WTC11 (cell line): ENCODE measurements around the gene DNAJB2. TPM values are rescaled to one million over a fixed set of nuclear protein-coding genes. Genes with fewer than 3 reads are reported as not detected.

ENCODE experiments used
- ATAC-seq: fragments of 200-7000 bp; cut with Tn5 transposase; 2 replicates; pipeline ENCODE4 v1.10.0; 2021; ENCODE audit warnings: mild to moderate bottlenecking, moderate library complexity
- CTCF ChIA-PET: fragments of 300-600 bp; sonication (Branson Sonifier 250); formaldehyde crosslinking; loops from one replicate; lab custom pipeline; 2021; ENCODE audit warnings: antibody characterized with exemption; lab: Charles Lee
- POLR2A ChIA-PET: fragments of 350-600 bp; sonication (Branson Sonifier 250); formaldehyde crosslinking; loops from one replicate; lab custom pipeline; 2021; ENCODE audit warnings: antibody characterized with exemption; lab: Charles Lee
- DNase-seq: peaks from one replicate; pipeline ENCODE4 v3.0.0; 2021; ENCODE audit warnings: low spot score
- H3K27ac Mint-ChIP-seq: 2 replicates; pipeline ENCODE4 v1.8.0; 2021; ENCODE audit warnings: mixed read lengths
- H3K27me3 Mint-ChIP-seq: 2 replicates; pipeline ENCODE4 v1.8.0; 2021; ENCODE audit warnings: low read depth, mild to moderate bottlenecking, moderate library complexity, mixed read lengths
- H3K36me3 Mint-ChIP-seq: 2 replicates; pipeline ENCODE4 v1.8.0; 2021; ENCODE audit warnings: mixed read lengths
- H3K4me1 Mint-ChIP-seq: 2 replicates; pipeline ENCODE4 v1.8.0; 2022; ENCODE audit warnings: mixed read lengths
- H3K4me3 Mint-ChIP-seq: 2 replicates; pipeline ENCODE4 v1.8.0; 2021; ENCODE audit warnings: mild to moderate bottlenecking, moderate library complexity, mixed read lengths
- H3K9me3 Mint-ChIP-seq: 2 replicates; pipeline ENCODE4 v1.8.0; 2021; ENCODE audit warnings: mixed read lengths
- EMX1 ChIP-seq: fragments of 250-450 bp; sonication (Bioruptor Pico); IDR thresholded peaks from 2 replicates; pipeline ENCODE4 v1.8.0; 2021; ENCODE audit warnings: mild to moderate bottlenecking
- FOXK1 ChIP-seq: sonication (generic); formaldehyde crosslinking; IDR thresholded peaks from 2 replicates; pipeline ENCODE4 v1.8.0; 2022; ENCODE audit warnings: mild to moderate bottlenecking, moderate library complexity, missing genetic modification reagents
- IRF2 ChIP-seq: sonication (generic); formaldehyde crosslinking; IDR thresholded peaks from 2 replicates; pipeline ENCODE4 v1.8.0; 2022; ENCODE audit warnings: low read depth, missing genetic modification reagents, borderline replicate concordance
- NFATC4 ChIP-seq: fragments of 250-450 bp; sonication (Bioruptor Pico); IDR thresholded peaks from 2 replicates; pipeline ENCODE4 v1.9.0; 2021; ENCODE audit warnings: mild to moderate bottlenecking
- NFE2L1 ChIP-seq: sonication (generic); formaldehyde crosslinking; IDR thresholded peaks from 2 replicates; pipeline ENCODE4 v1.8.1; 2023; ENCODE audit warnings: missing genetic modification reagents
- NR1H2 ChIP-seq: sonication (generic); formaldehyde crosslinking; IDR thresholded peaks from 2 replicates; pipeline ENCODE4 v1.9.0; 2021; ENCODE audit warnings: mild to moderate bottlenecking, moderate library complexity, missing genetic modification reagents
- NR2C2 ChIP-seq: sonication (generic); formaldehyde crosslinking; IDR thresholded peaks from 2 replicates; pipeline ENCODE4 v1.8.0; 2022; ENCODE audit warnings: mild to moderate bottlenecking, missing genetic modification reagents
- NR3C1 ChIP-seq: sonication (generic); formaldehyde crosslinking; conservative IDR thresholded peaks from 2 replicates; pipeline ENCODE4 v1.8.1; 2023; ENCODE audit warnings: low read depth, mild to moderate bottlenecking, missing genetic modification reagents
- OVOL2 ChIP-seq: fragments of 250-450 bp; sonication (Bioruptor Pico); IDR thresholded peaks from 2 replicates; pipeline ENCODE4 v1.9.0; 2021; ENCODE audit warnings: mild to moderate bottlenecking, borderline replicate concordance
- RORB ChIP-seq: fragments of 250-450 bp; sonication (Bioruptor Pico); IDR thresholded peaks from 2 replicates; pipeline ENCODE4 v1.9.0; 2021; ENCODE audit warnings: mild to moderate bottlenecking
- SP1 ChIP-seq: sonication (generic); formaldehyde crosslinking; conservative IDR thresholded peaks from 2 replicates; pipeline ENCODE4 v1.8.1; 2022; ENCODE audit warnings: missing genetic modification reagents
- TEAD1 ChIP-seq: sonication (generic); formaldehyde crosslinking; IDR thresholded peaks from 2 replicates; pipeline ENCODE4 v1.8.0; 2022; ENCODE audit warnings: mild to moderate bottlenecking, missing genetic modification reagents
- ZNF121 ChIP-seq: sonication (generic); formaldehyde crosslinking; IDR thresholded peaks from 2 replicates; pipeline ENCODE4 v1.8.0; 2023; ENCODE audit warnings: missing genetic modification reagents
- ZNF138 ChIP-seq: sonication (generic); formaldehyde crosslinking; conservative IDR thresholded peaks from 2 replicates; pipeline ENCODE4 v1.8.1; 2022; ENCODE audit warnings: mild to moderate bottlenecking, moderate library complexity, missing genetic modification reagents
- ZNF263 ChIP-seq: sonication (generic); formaldehyde crosslinking; IDR thresholded peaks from 2 replicates; pipeline ENCODE4 v1.8.1; 2022; ENCODE audit warnings: low read depth, mild to moderate bottlenecking, moderate library complexity, missing genetic modification reagents
- ZNF317 ChIP-seq: sonication (generic); formaldehyde crosslinking; IDR thresholded peaks from 2 replicates; pipeline ENCODE4 v1.8.1; 2023; ENCODE audit warnings: low read depth, mild to moderate bottlenecking, moderate library complexity, missing genetic modification reagents, borderline replicate concordance
- ZNF396 ChIP-seq: fragments of 250-450 bp; sonication (Bioruptor Pico); IDR thresholded peaks from 2 replicates; pipeline ENCODE4 v1.8.0; 2021; ENCODE audit warnings: mild to moderate bottlenecking, moderate library complexity, borderline replicate concordance
- ZNF416 ChIP-seq: fragments of 250-450 bp; sonication (Bioruptor Pico); IDR thresholded peaks from 2 replicates; pipeline ENCODE4 v1.9.0; 2021; ENCODE audit warnings: mild to moderate bottlenecking, inconsistent platforms
- ZNF423 ChIP-seq: fragments of 250-450 bp; sonication (Bioruptor Pico); IDR thresholded peaks from 2 replicates; pipeline ENCODE4 v2.1.2; 2022; ENCODE audit warnings: mild to moderate bottlenecking, moderate library complexity
- ZNF671 ChIP-seq: fragments of 250-450 bp; sonication (Bioruptor Pico); IDR thresholded peaks from 2 replicates; pipeline ENCODE4 v1.8.0; 2021; ENCODE audit warnings: mild to moderate bottlenecking
- total RNA-seq: library from RNA; stranded (reverse); gene quantifications from 3 replicates; pipeline ENCODE4 v1.2.3, GENCODE V29; 2021
- TF ChIP-seq, protein P1 (sequence below): sonication (generic); formaldehyde crosslinking; conservative IDR thresholded peaks from 2 replicates; pipeline ENCODE4 v1.8.1; 2022; ENCODE audit warnings: mild to moderate bottlenecking, missing genetic modification reagents
- TF ChIP-seq, protein P2 (sequence below): fragments of 250-450 bp; sonication (Bioruptor Pico); IDR thresholded peaks from 2 replicates; pipeline ENCODE4 v2.1.2; 2022; ENCODE audit warnings: mild to moderate bottlenecking, moderate library complexity
- TF ChIP-seq, protein P3 (sequence below): fragments of 250-450 bp; sonication (Bioruptor Pico); IDR thresholded peaks from 2 replicates; pipeline ENCODE4 v1.9.0; 2021; ENCODE audit warnings: mild to moderate bottlenecking
- TF ChIP-seq, protein P4 (sequence below): sonication (generic); formaldehyde crosslinking; IDR thresholded peaks from 2 replicates; pipeline ENCODE4 v1.8.1; 2023; ENCODE audit warnings: mild to moderate bottlenecking, missing genetic modification reagents, moderate library complexity
- TF ChIP-seq, protein P5 (sequence below): fragments of 250-450 bp; sonication (Bioruptor Pico); IDR thresholded peaks from 2 replicates; pipeline ENCODE4 v1.8.0; 2021; ENCODE audit warnings: mild to moderate bottlenecking
- TF ChIP-seq, protein P6 (sequence below): sonication (generic); formaldehyde crosslinking; IDR thresholded peaks from 2 replicates; pipeline ENCODE4 v1.8.0; 2022; ENCODE audit warnings: mild to moderate bottlenecking, missing genetic modification reagents
- TF ChIP-seq, protein P7 (sequence below): sonication (generic); formaldehyde crosslinking; IDR thresholded peaks from 2 replicates; pipeline ENCODE4 v1.8.1; 2023; ENCODE audit warnings: mild to moderate bottlenecking, missing genetic modification reagents
- TF ChIP-seq, protein P8 (sequence below): sonication (generic); formaldehyde crosslinking; IDR thresholded peaks from 2 replicates; pipeline ENCODE4 v1.8.0; 2023; ENCODE audit warnings: missing genetic modification reagents

The DNAJB2 gene
- total RNA-seq, 1 experiment from 2014 or later = 36.1 TPM

DNA sequence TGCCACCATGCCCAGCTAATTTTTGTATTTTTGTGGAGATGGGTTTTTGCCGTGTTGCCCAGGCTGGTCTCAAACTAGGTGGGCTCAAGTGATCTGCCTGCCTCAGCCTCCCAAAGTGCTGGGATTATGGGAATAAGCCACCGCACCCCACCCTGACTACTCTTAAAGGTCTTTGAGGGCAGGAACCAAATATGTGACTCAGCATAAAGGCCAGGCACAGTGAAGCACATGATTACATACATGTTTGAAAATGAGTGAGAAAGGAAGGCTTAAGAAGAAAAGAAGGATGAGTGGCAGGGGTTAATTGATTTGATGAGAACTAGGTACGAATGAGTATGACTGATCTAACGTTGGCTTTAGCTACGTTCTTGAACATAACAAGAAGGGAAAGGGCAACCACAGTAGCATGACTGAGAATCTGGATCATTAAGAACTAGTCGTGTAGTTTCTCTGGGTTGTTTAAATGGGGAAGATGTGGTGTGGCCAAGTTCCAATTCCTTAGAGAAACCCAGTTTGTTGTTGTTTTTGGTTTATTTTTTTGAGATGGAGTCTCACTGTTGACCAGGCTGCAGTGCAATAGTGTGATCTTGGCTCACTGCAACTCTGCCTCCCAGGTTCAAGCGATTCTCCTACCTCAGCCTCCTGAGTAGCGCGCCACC, 46.6 kb downstream of the DNAJB2 start:
- TF ChIP-seq ZNF423 (CRISPR knock-in tag) (no peak), NR3C1 (no peak), IRF2 (CRISPR knock-in tag) (no peak), NR2C2 (no peak), NFE2L1 (CRISPR knock-in tag) (no peak), ZNF138 (CRISPR knock-in tag) (no peak), NR1H2 (no peak), ZNF671 (CRISPR knock-in tag) (no peak), SP1 (CRISPR knock-in tag) (no peak), EMX1 (CRISPR knock-in tag) (no peak), ZNF121 (no peak), RORB (CRISPR knock-in tag) (no peak), OVOL2 (CRISPR knock-in tag) (no peak), ZNF396 (CRISPR knock-in tag) (no peak), ZNF263 (CRISPR knock-in tag) (no peak)
- TF ChIP-seq, protein P1, sequence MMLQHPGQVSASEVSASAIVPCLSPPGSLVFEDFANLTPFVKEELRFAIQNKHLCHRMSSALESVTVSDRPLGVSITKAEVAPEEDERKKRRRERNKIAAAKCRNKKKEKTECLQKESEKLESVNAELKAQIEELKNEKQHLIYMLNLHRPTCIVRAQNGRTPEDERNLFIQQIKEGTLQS (CRISPR knock-in tag) = no peak
- TF ChIP-seq, protein P2, sequence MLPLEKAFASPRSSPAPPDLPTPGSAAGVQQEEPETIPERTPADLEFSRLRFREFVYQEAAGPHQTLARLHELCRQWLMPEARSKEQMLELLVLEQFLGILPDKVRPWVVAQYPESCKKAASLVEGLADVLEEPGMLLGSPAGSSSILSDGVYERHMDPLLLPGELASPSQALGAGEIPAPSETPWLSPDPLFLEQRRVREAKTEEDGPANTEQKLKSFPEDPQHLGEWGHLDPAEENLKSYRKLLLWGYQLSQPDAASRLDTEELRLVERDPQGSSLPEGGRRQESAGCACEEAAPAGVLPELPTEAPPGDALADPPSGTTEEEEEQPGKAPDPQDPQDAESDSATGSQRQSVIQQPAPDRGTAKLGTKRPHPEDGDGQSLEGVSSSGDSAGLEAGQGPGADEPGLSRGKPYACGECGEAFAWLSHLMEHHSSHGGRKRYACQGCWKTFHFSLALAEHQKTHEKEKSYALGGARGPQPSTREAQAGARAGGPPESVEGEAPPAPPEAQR (CRISPR knock-in tag) = no peak
- TF ChIP-seq, protein P3, sequence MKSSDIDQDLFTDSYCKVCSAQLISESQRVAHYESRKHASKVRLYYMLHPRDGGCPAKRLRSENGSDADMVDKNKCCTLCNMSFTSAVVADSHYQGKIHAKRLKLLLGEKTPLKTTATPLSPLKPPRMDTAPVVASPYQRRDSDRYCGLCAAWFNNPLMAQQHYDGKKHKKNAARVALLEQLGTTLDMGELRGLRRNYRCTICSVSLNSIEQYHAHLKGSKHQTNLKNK = no peak
- TF ChIP-seq, protein P4, sequence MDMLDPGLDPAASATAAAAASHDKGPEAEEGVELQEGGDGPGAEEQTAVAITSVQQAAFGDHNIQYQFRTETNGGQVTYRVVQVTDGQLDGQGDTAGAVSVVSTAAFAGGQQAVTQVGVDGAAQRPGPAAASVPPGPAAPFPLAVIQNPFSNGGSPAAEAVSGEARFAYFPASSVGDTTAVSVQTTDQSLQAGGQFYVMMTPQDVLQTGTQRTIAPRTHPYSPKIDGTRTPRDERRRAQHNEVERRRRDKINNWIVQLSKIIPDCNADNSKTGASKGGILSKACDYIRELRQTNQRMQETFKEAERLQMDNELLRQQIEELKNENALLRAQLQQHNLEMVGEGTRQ (CRISPR knock-in tag) = no peak
- TF ChIP-seq, protein P5, sequence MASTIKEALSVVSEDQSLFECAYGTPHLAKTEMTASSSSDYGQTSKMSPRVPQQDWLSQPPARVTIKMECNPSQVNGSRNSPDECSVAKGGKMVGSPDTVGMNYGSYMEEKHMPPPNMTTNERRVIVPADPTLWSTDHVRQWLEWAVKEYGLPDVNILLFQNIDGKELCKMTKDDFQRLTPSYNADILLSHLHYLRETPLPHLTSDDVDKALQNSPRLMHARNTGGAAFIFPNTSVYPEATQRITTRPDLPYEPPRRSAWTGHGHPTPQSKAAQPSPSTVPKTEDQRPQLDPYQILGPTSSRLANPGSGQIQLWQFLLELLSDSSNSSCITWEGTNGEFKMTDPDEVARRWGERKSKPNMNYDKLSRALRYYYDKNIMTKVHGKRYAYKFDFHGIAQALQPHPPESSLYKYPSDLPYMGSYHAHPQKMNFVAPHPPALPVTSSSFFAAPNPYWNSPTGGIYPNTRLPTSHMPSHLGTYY (CRISPR knock-in tag) = no peak
- H3K4me3 Mint-ChIP-seq = no peak overlapping the region
- no peak overlapping the region for H3K27ac Mint-ChIP-seq
- no peaks in the 10 kb centered on the region for H3K4me1 Mint-ChIP-seq
- H3K9me3 Mint-ChIP-seq = no peaks in the 10 kb centered on the region
- ChIA-PET POLR2A (no interaction called here), CTCF (interaction anchor here (1.0 kb wide), 1 partner anchor 31 kb away, joined by 4 read pairs; no protein-coding TSS in a partner anchor)
- no peaks in the 10 kb centered on the region for H3K36me3 Mint-ChIP-seq
- DNase-seq = no peak
- no peak for ATAC-seq
- H3K27me3 Mint-ChIP-seq = peaks cover 67% of the 10 kb centered on the region

DNA sequence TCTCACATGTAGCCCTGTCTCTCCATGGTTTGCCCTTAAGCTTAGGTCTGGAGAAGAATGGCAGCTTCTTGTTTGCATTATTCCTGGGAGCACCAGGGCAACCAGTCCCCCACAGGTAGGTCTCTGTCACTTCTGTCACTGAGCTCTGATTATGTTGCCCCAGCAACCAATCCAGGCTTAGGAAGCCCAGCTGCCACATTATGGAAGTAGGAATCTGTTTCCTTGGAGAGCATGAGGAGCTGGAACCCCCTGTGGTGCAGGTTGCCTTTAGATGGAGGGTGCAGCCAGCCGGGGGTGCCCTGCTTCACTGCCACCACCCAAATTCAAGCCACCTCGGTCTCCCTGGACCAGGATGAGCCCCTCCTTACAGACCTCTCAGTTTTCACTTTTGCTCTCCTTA, 48.6 kb downstream of the DNAJB2 start:
- no peaks in the 10 kb centered on the region for H3K9me3 Mint-ChIP-seq
- CTCF ChIA-PET = interaction anchor here (0.5 to 0.8 kb wide), 2 partner anchors 15 to 33 kb away, joined by 3 read pairs; no protein-coding TSS in a partner anchor
- TF ChIP-seq RORB (CRISPR knock-in tag) (no peak), ZNF416 (CRISPR knock-in tag) (no peak), ZNF423 (CRISPR knock-in tag) (no peak), TEAD1 (CRISPR knock-in tag) (no peak), ZNF671 (CRISPR knock-in tag) (no peak), FOXK1 (no peak), ZNF317 (CRISPR knock-in tag) (no peak), NFATC4 (CRISPR knock-in tag) (no peak)
- TF ChIP-seq, protein P6, sequence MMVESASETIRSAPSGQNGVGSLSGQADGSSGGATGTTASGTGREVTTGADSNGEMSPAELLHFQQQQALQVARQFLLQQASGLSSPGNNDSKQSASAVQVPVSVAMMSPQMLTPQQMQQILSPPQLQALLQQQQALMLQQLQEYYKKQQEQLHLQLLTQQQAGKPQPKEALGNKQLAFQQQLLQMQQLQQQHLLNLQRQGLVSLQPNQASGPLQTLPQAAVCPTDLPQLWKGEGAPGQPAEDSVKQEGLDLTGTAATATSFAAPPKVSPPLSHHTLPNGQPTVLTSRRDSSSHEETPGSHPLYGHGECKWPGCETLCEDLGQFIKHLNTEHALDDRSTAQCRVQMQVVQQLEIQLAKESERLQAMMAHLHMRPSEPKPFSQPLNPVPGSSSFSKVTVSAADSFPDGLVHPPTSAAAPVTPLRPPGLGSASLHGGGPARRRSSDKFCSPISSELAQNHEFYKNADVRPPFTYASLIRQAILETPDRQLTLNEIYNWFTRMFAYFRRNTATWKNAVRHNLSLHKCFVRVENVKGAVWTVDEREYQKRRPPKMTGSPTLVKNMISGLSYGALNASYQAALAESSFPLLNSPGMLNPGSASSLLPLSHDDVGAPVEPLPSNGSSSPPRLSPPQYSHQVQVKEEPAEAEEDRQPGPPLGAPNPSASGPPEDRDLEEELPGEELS (CRISPR knock-in tag) = no peak
- TF ChIP-seq, protein P1 (CRISPR knock-in tag) = no peak
- TF ChIP-seq, protein P7, sequence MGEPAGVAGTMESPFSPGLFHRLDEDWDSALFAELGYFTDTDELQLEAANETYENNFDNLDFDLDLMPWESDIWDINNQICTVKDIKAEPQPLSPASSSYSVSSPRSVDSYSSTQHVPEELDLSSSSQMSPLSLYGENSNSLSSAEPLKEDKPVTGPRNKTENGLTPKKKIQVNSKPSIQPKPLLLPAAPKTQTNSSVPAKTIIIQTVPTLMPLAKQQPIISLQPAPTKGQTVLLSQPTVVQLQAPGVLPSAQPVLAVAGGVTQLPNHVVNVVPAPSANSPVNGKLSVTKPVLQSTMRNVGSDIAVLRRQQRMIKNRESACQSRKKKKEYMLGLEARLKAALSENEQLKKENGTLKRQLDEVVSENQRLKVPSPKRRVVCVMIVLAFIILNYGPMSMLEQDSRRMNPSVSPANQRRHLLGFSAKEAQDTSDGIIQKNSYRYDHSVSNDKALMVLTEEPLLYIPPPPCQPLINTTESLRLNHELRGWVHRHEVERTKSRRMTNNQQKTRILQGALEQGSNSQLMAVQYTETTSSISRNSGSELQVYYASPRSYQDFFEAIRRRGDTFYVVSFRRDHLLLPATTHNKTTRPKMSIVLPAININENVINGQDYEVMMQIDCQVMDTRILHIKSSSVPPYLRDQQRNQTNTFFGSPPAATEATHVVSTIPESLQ (CRISPR knock-in tag) = no peak
- TF ChIP-seq, protein P8, sequence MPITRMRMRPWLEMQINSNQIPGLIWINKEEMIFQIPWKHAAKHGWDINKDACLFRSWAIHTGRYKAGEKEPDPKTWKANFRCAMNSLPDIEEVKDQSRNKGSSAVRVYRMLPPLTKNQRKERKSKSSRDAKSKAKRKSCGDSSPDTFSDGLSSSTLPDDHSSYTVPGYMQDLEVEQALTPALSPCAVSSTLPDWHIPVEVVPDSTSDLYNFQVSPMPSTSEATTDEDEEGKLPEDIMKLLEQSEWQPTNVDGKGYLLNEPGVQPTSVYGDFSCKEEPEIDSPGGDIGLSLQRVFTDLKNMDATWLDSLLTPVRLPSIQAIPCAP (CRISPR knock-in tag) = no peak

More for the DNA sequence above, 48.6 kb downstream of the DNAJB2 start:
- DNase-seq (no peak), ATAC-seq (no peak)
- peaks cover 75% of the 10 kb centered on the region for H3K27me3 Mint-ChIP-seq
- no peak overlapping the region for H3K4me3 Mint-ChIP-seq
- H3K36me3 Mint-ChIP-seq = no peaks in the 10 kb centered on the region
- no peak overlapping the region for H3K27ac Mint-ChIP-seq
- POLR2A ChIA-PET = no interaction called here
- H3K4me1 Mint-ChIP-seq = peaks cover 8% of the 10 kb centered on the region
